Measurements from ENCODE around the gene CTSA. TPM values are rescaled to one million over a fixed set of nuclear protein-coding genes. Genes with fewer than 3 reads are reported as not detected.

Gene CTSA
- total and polyA plus RNA-seq, 7 donors, result 41.3 to 59.8 (median 47.8) TPM

DNA sequence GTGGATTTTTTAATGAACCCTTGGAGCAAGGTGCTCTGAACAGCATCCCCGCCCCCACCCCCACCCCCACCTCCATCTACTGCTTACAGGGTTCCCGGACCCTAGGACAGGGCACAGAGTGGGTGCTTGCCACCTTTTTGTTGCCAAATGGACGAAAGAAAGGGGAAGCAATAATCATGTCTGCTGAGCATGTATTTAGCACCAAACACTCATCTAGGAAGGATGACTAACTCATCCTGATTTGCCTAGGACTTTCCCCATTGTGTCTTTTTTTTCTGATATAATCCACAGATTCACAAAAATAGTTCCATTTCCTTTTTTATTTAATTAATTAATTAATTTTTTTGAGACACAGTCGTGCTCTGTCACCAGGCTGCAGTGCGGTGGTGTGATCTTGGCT lies 22.0 kb downstream of the CTSA start:
- no peak for TF ChIP-seq CTCF (IDR thresholded peaks at IDR 0.05)
- Histone ChIP-seq H3K36me3 (ENCODE audit: insufficient read depth in 1 of 2, low read depth in 1 of 2) (no peaks in the 10 kb centered on the region), H3K4me1 (peaks cover 12% of the 10 kb centered on the region), H3K27me3 (ENCODE audit: insufficient read depth in 3 of 3, low read length in 2 of 3) (peaks cover 0 to 17% (median 4%) of the 10 kb centered on the region in 3 donors), H3K9me3 (no peaks in the 10 kb centered on the region), H3K4me3 (no peak overlapping the region), H3K27ac (no peak overlapping the region)
- DNase-seq (no peak), ATAC-seq (no peak)
- 46 to 56% (median 50%) methylated on average over 5 of the region's 5 CpGs for WGBS, 3 donors
- intact Hi-C loops (cut with DNase I), result no loop called here

DNA sequence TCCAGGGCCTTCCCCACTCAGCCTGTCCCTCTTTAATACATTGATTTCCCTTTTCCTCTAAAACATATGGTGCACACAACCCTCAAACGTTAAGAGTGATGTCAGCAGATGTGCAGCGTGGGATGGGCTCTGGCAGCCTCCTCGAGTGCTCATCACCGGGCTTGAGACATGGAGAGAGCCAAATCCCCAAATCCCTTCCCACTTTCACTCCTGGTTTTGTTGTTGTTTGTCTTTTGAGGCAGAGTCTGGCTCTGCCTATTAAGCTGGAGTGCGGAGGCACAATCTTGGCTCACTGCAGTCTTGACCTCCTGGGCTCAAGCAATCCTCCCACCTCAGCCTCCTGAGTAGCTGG lies 26.6 kb downstream of the CTSA start:
- peak in 2 of 4 donors; percentile 31 to 33 for ATAC-seq
- no peaks in the 10 kb centered on the region for H3K4me1 ChIP-seq
- DNase-seq, result peak in 1 of 2 donors; percentile 49

DNA sequence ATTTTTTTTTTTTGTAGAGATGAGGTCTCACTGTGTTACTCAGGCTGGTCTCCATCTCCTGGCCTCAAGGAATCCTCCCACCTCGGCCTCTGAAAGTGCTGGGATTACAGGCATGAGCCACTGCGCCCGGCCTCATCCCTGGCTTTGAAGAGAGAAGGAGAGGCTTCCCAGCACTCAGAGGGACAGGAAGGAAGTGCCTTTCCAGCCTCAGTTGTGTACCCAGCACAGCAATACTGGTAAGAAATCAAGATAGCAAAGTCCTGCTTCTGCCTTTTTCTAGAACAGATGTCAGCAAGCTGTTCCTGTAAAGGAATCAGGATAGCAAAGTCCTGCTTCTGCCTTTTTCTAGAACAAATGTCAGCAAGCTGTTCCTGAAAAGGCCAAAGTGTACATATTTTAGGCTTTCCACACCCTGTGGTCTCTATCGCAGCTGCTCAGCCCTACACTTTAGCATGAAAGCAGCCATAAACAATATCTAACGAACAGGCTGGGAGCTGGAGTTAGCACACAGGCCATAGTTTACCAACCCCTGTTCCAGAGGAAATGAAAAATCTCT lies 27.1 kb downstream of the CTSA start:
- intact Hi-C loops (cut with DNase I), result no loop called here
- WGBS, 3 donors, result 58 to 69% (median 69%) methylated on average over 5 of the region's 5 CpGs
- ATAC-seq (peak in 2 of 4 donors; percentile 23 to 24), DNase-seq (no peak)
- TF ChIP-seq CTCF (IDR thresholded peaks at IDR 0.05), result no peak
- no peaks in the 10 kb centered on the region for H3K36me3 ChIP-seq (ENCODE audit: insufficient read depth in 1 of 2, low read depth in 1 of 2)
- H3K4me3 ChIP-seq, result no peak overlapping the region
- no peaks in the 10 kb centered on the region for H3K4me1 ChIP-seq
- peak overlapping the region; percentile 60 for H3K27ac ChIP-seq
- no peaks in the 10 kb centered on the region for H3K27me3 ChIP-seq (ENCODE audit: insufficient read depth in 3 of 3, low read length in 2 of 3)
- H3K9me3 ChIP-seq, result no peaks in the 10 kb centered on the region

More for the DNA sequence above, 26.6 kb downstream of the CTSA start:
- intact Hi-C loops (cut with DNase I), result no loop called here
- Histone ChIP-seq H3K27me3 (ENCODE audit: insufficient read depth in 3 of 3, low read length in 2 of 3) (peaks cover 0 to 3% (median 0%) of the 10 kb centered on the region in 3 donors), H3K9me3 (no peaks in the 10 kb centered on the region), H3K4me3 (no peak overlapping the region), H3K27ac (no peak overlapping the region), H3K36me3 (ENCODE audit: insufficient read depth in 1 of 2, low read depth in 1 of 2) (no peaks in the 10 kb centered on the region)
- WGBS, 3 donors, result 32 to 41% (median 39%) methylated on average over 5 of the region's 5 CpGs
- no peak for TF ChIP-seq CTCF (IDR thresholded peaks at IDR 0.05)

DNA sequence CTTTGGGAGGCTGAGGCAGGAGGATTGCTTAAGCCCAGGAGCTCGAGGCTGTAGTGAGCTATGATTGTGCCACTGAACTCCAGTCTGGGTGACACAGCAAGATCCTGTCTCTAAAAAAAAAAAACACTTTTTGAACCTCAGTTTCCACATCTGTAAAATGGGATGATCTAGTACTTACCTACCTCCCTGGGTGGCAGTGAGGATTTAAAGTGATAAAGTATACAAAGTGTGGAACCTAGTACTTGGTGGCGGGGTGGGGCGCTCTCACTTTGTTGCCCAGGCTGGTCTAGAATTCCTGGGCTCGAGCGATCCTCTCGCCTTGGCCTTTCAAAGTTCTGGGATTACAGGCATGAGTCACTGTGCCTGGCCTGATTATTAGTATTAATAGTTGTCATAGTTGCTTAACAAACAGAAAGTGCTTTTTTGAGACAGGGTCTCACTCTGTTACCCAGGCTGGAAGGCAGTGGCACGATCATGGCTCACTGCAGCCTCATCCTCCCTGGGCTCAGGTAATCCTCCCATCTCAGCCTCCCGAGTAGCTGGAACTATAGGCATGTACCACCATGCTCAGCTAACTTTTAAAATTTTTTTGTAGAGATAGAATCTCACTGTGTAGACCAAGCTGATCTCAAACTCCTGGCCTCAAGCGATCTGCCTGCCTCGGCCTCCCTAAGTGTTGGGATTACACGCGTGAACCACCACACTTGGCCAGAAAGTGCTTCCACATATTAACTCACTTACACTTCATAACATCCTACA lies 27.8 kb downstream of the CTSA start:
- TF ChIP-seq CTCF (IDR thresholded peaks at IDR 0.05), result no peak
- peaks cover 5% of the 10 kb centered on the region for H3K4me1 ChIP-seq
- H3K9me3 ChIP-seq, result no peaks in the 10 kb centered on the region
- intact Hi-C loops (cut with DNase I), result no loop called here
- WGBS, 3 donors, result 85 to 93% (median 86%) methylated on average over 12 of the region's 12 CpGs
- no peak overlapping the region for H3K4me3 ChIP-seq
- no peaks in the 10 kb centered on the region for H3K27me3 ChIP-seq (ENCODE audit: insufficient read depth in 3 of 3, low read length in 2 of 3)
- DNase-seq (peak in 1 of 2 donors; percentile 48), ATAC-seq (peak in 2 of 4 donors; percentile 23 to 27)
- peak overlapping the region; percentile 60 for H3K27ac ChIP-seq
- no peaks in the 10 kb centered on the region for H3K36me3 ChIP-seq (ENCODE audit: insufficient read depth in 1 of 2, low read depth in 1 of 2)
